NB4 (cell line): ENCODE data around the gene TMCO6.

Experiments
- MYC ChIP-seq: IDR thresholded peaks from 2 replicates; pipeline ENCODE4 v1.6.1; 2011; ENCODE audit warnings: low read depth, low read length
- POLR2A ChIP-seq: IDR thresholded peaks from 2 replicates; pipeline ENCODE4 v1.6.1; 2011; ENCODE audit warnings: mild to moderate bottlenecking; ENCODE audit not compliant: insufficient read length; ENCODE audit errors: extremely low read depth
- TF ChIP-seq, protein P1 (sequence below): IDR thresholded peaks from one replicate; pipeline ENCODE4 v1.5.1; 2012; ENCODE audit warnings: low read depth, low read length
- TF ChIP-seq, protein P2 (sequence below): IDR thresholded peaks from 2 replicates; pipeline ENCODE4 v1.6.1; 2011; ENCODE audit warnings: low read depth, low read length

- TF ChIP-seq, protein P1, sequence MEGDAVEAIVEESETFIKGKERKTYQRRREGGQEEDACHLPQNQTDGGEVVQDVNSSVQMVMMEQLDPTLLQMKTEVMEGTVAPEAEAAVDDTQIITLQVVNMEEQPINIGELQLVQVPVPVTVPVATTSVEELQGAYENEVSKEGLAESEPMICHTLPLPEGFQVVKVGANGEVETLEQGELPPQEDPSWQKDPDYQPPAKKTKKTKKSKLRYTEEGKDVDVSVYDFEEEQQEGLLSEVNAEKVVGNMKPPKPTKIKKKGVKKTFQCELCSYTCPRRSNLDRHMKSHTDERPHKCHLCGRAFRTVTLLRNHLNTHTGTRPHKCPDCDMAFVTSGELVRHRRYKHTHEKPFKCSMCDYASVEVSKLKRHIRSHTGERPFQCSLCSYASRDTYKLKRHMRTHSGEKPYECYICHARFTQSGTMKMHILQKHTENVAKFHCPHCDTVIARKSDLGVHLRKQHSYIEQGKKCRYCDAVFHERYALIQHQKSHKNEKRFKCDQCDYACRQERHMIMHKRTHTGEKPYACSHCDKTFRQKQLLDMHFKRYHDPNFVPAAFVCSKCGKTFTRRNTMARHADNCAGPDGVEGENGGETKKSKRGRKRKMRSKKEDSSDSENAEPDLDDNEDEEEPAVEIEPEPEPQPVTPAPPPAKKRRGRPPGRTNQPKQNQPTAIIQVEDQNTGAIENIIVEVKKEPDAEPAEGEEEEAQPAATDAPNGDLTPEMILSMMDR: no peak
- TF ChIP-seq POLR2A (no peak), MYC (no peak)
- TF ChIP-seq, protein P2, sequence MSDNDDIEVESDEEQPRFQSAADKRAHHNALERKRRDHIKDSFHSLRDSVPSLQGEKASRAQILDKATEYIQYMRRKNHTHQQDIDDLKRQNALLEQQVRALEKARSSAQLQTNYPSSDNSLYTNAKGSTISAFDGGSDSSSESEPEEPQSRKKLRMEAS: no peak
These were observed 16.9 kb upstream of the TMCO6 start for GRCh38 chr5:140622301-140622700.
